Measurements from ENCODE around the gene MAP7D2.

- TF ChIP-seq CTCF (IDR thresholded peaks at IDR 0.05; ENCODE audit: poor library complexity), result no peak
- TF ChIP-seq EZH2phosphoT487 (IDR thresholded peaks at IDR 0.05; ENCODE audit: low read depth, severe bottlenecking, unreplicated experiment), result no peak
- no peak for TF ChIP-seq EZH2 (IDR thresholded peaks at IDR 0.05; ENCODE audit: borderline replicate concordance)
These were observed 100.6 kb downstream of the MAP7D2 start for GRCh38 chrX:20015945-20016615.

All from hepatocyte (in vitro differentiated cells).